Endothelial cell of umbilical vein (primary cell): ENCODE data around the gene VDAC2.

Experiments used
- CTCF ChIP-seq, 2 donors: IDR thresholded peaks; 1 replicate in 1 of 2; 2 replicates in 1 of 2; pipeline ENCODE4 v1.5.1; 2011; ENCODE audit warnings: low read length in 2 of 2, mild to moderate bottlenecking in 2 of 2, moderate library complexity in 2 of 2, control low read depth in 1 of 2, inconsistent platforms in 1 of 2, low read depth in 1 of 2; ENCODE audit not compliant: insufficient read depth in 1 of 2; ENCODE audit errors: extremely low read depth in 1 of 2
- EZH2 ChIP-seq: IDR thresholded peaks from 2 replicates; pipeline ENCODE4 v1.6.1; 2012; ENCODE audit warnings: borderline replicate concordance, low read depth, mild to moderate bottlenecking, moderate library complexity, low read length, inconsistent platforms; ENCODE audit not compliant: severe bottlenecking
- FOS ChIP-seq: IDR thresholded peaks from 2 replicates; pipeline ENCODE4 v1.6.1; 2011; ENCODE audit warnings: mild to moderate bottlenecking, low read length, moderate library complexity, borderline replicate concordance; ENCODE audit not compliant: insufficient read depth
- GATA2 ChIP-seq: IDR thresholded peaks from 2 replicates; pipeline ENCODE4 v1.7.0; 2011; ENCODE audit warnings: low read depth, mild to moderate bottlenecking, moderate library complexity, mixed read lengths, low read length; ENCODE audit not compliant: insufficient read length, insufficient read depth
- JUN ChIP-seq: IDR thresholded peaks from 2 replicates; pipeline ENCODE4 v1.6.1; 2011; ENCODE audit warnings: borderline replicate concordance, low read depth; ENCODE audit not compliant: insufficient read length, insufficient read depth
- MYC ChIP-seq: IDR thresholded peaks from one replicate; pipeline ENCODE4 v1.6.1; 2011; ENCODE audit warnings: mild to moderate bottlenecking, low read depth, low read length
- POLR2A ChIP-seq: IDR thresholded peaks from 2 replicates; pipeline ENCODE4 v1.6.1; 2012; ENCODE audit warnings: low read depth, mild to moderate bottlenecking, control low read depth, low read length
- POLR2AphosphoS5 ChIP-seq: IDR thresholded peaks from 2 replicates; pipeline ENCODE4 v1.6.1; 2012; ENCODE audit warnings: low read depth, mild to moderate bottlenecking, control low read depth, low read length, moderate library complexity; ENCODE audit not compliant: insufficient read depth
- TF ChIP-seq, protein P1 (sequence below): IDR thresholded peaks from 2 replicates; pipeline ENCODE4 v1.6.1; 2011; ENCODE audit not compliant: insufficient read depth, insufficient read length

GRCh38 chr10:75202321-75203045, 8.1 kb upstream of the VDAC2 start:
- TF ChIP-seq CTCF (IDR thresholded peaks at IDR 0.05; ENCODE audit: extremely low read depth in 1 of 2, insufficient read depth in 1 of 2, low read depth in 1 of 2, low read length in 2 of 2) (no peak), JUN (no peak), EZH2 (no peak), POLR2A (no peak), POLR2AphosphoS5 (no peak), MYC (no peak), GATA2 (no peak), FOS (no peak)
- TF ChIP-seq, protein P1, sequence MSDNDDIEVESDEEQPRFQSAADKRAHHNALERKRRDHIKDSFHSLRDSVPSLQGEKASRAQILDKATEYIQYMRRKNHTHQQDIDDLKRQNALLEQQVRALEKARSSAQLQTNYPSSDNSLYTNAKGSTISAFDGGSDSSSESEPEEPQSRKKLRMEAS: no peak
